GM19455 (cell line): ENCODE results near the gene ZNF385B.
"Not testable (repeated sequence)": the region's sequence is repeated elsewhere in the genome, so short reads cannot be mapped to it uniquely, and the experiment has no call there.

Source experiments
- ATAC-seq: cut with Tn5 transposase; IDR thresholded peaks from one replicate; pipeline ENCODE4 v1.9.1; 2021; ENCODE audit not compliant: unreplicated experiment

The ZNF385B gene

GRCh38 chr2:179861416-179862067 lies at the start of gene ZNF385B:
TSS of gene ZNF385B (minus strand) at chr2:179861612.
- ATAC-seq, result no peak

GRCh38 chr2:179910735-179911113 lies 49.3 kb upstream of the ZNF385B start:
- no peak for ATAC-seq

- no peak for ATAC-seq
Observed at GRCh38 chr2:179909845-179910734, 48.7 kb upstream of the ZNF385B start.

GRCh38 chr2:179900655-179901054 lies 39.2 kb upstream of the ZNF385B start:
- no peak for ATAC-seq

GRCh38 chr2:179899666-179900065 lies 38.3 kb upstream of the ZNF385B start:
- no peak for ATAC-seq

- peak; percentile 93 for ATAC-seq
Observed at GRCh38 chr2:179898873-179899272, 37.5 kb upstream of the ZNF385B start.

GRCh38 chr2:179893616-179894015 lies 32.2 kb upstream of the ZNF385B start:
- no peak for ATAC-seq

GRCh38 chr2:179891237-179891636 lies 29.8 kb upstream of the ZNF385B start:
- no peak for ATAC-seq

- no peak for ATAC-seq
Observed at GRCh38 chr2:179890666-179891065, 29.3 kb upstream of the ZNF385B start.

GRCh38 chr2:179888642-179889041 lies 27.2 kb upstream of the ZNF385B start:
- ATAC-seq, result not testable (repeated sequence)

- no peak for ATAC-seq
Observed at GRCh38 chr2:179884193-179884592, 22.8 kb upstream of the ZNF385B start.

- no peak for ATAC-seq
Observed at GRCh38 chr2:179882851-179883806, 21.7 kb upstream of the ZNF385B start.

- ATAC-seq, result no peak
Observed at GRCh38 chr2:179877601-179878364, 16.4 kb upstream of the ZNF385B start.

GRCh38 chr2:179876266-179876665 lies 14.9 kb upstream of the ZNF385B start:
- ATAC-seq, result no peak

GRCh38 chr2:179875864-179876263 lies 14.5 kb upstream of the ZNF385B start:
- no peak for ATAC-seq

- ATAC-seq, result no peak
Observed at GRCh38 chr2:179862898-179863458, 1.6 kb upstream of the ZNF385B start.

- ATAC-seq, result no peak
Observed at GRCh38 chr2:179861027-179861415, 391 bp downstream of the ZNF385B start.

GRCh38 chr2:179860255-179861026 lies 971 bp downstream of the ZNF385B start:
- no peak for ATAC-seq

- ATAC-seq, result no peak
Observed at GRCh38 chr2:179859523-179859922, 1.9 kb downstream of the ZNF385B start.
